ENCODE data around the gene EGF. TPM values are rescaled to one million over a fixed set of nuclear protein-coding genes. Genes with fewer than 3 reads are reported as not detected.

Gene EGF
- total RNA-seq, 3 donors from 2014 or later (not counting 1 experiment from before 2014, with no cell fraction given): 0.48 to 1.2 (median 1.1) TPM

DNA sequence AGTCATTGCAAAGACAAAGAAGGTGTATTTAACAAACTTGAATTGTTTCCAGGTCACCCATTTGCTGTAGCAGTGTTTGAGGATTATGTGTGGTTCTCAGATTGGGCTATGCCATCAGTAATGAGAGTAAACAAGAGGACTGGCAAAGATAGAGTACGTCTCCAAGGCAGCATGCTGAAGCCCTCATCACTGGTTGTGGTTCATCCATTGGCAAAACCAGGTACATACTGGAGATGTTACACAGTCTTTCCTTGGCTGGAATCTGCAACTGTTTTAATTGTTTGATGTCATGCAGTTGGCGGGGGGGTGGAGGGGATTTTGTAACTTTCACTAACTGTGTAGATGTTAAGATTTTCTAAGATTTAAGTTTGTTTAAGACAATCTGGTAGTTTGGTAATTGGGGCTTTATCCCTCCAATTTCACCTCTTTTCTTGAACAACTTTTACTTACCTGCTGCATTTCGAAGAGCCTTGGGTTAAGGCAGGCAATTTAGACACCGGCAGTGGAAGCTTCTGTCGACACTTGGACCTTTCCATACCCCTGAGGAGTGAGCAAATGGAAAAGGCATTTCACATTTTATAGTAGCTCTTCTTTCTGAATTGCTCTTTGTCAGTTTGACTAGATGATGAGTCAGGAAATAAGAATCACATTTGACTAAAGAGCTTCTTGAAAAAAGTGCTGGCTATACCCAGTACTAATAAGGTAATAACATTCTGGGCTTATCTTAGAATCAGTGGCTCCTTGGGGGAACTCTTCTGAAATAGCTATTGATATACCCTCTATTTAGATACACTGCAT lies 67.4 kb downstream of the EGF start:
- H3K9me3 Mint-ChIP-seq: no peaks in the 10 kb centered on the region
- H3K27ac Mint-ChIP-seq: no peak overlapping the region
- WGBS (ENCODE audit: insufficient coverage): 87% methylated on average over 5 of the region's 5 CpGs
- H3K4me1 Mint-ChIP-seq: no peaks in the 10 kb centered on the region
- Histone ChIP-seq H3K9me3 (ENCODE audit: control insufficient read depth, insufficient read depth, low read length) (no peaks in the 10 kb centered on the region), H3K4me3 (ENCODE audit: low read length) (no peak overlapping the region), H3K4me1 (ENCODE audit: control insufficient read depth, insufficient read depth, low read length) (no peaks in the 10 kb centered on the region), H3K27ac (ENCODE audit: low read length) (no peak overlapping the region), H3K27me3 (ENCODE audit: control insufficient read depth, insufficient read depth, low read length) (no peaks in the 10 kb centered on the region), H3K36me3 (ENCODE audit: control insufficient read depth, insufficient read depth, low read length) (no peaks in the 10 kb centered on the region)
- no peak for DNase-seq
- peaks cover 6 to 23% of the 10 kb centered on the region in 2 donors for H3K27me3 Mint-ChIP-seq (ENCODE audit: low read depth in 2 of 2)
- intact Hi-C loops (cut with micrococcal nuclease): no loop called here
- TF ChIP-seq, protein P1, sequence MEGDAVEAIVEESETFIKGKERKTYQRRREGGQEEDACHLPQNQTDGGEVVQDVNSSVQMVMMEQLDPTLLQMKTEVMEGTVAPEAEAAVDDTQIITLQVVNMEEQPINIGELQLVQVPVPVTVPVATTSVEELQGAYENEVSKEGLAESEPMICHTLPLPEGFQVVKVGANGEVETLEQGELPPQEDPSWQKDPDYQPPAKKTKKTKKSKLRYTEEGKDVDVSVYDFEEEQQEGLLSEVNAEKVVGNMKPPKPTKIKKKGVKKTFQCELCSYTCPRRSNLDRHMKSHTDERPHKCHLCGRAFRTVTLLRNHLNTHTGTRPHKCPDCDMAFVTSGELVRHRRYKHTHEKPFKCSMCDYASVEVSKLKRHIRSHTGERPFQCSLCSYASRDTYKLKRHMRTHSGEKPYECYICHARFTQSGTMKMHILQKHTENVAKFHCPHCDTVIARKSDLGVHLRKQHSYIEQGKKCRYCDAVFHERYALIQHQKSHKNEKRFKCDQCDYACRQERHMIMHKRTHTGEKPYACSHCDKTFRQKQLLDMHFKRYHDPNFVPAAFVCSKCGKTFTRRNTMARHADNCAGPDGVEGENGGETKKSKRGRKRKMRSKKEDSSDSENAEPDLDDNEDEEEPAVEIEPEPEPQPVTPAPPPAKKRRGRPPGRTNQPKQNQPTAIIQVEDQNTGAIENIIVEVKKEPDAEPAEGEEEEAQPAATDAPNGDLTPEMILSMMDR (IDR thresholded peaks at IDR 0.05): no peak
- H3K4me3 Mint-ChIP-seq: no peak overlapping the region
- no peak for ATAC-seq
- no peaks in the 10 kb centered on the region for H3K36me3 Mint-ChIP-seq

DNA sequence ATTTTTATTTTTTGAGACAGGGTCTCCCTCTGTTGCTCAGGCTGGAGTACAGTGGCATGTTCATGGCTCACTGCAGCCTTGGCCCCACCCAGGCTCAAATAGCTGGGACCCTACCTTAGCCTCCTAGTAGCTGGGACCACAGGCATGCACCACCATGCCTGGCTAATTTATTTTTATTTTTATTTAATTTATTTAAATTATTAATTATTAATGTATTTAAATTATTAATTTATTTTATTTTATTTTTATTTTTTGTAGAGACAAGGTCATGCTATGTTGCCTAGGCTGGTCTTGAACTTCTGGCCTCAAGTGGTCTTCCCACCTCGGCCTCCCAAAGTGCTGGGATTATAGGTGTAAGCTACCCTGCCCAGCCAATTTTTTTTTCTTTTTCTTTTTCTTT lies 69.3 kb downstream of the EGF start:
- Mint-ChIP-seq H3K27ac (no peak overlapping the region), H3K9me3 (no peaks in the 10 kb centered on the region), H3K4me3 (no peak overlapping the region), H3K27me3 (ENCODE audit: low read depth in 2 of 2) (peaks cover 6 to 23% of the 10 kb centered on the region in 2 donors), H3K36me3 (no peaks in the 10 kb centered on the region), H3K4me1 (no peaks in the 10 kb centered on the region)
- Histone ChIP-seq H3K27me3 (ENCODE audit: control insufficient read depth, insufficient read depth, low read length) (no peaks in the 10 kb centered on the region), H3K27ac (ENCODE audit: low read length) (no peak overlapping the region), H3K4me3 (ENCODE audit: low read length) (no peak overlapping the region), H3K36me3 (ENCODE audit: control insufficient read depth, insufficient read depth, low read length) (no peaks in the 10 kb centered on the region), H3K9me3 (ENCODE audit: control insufficient read depth, insufficient read depth, low read length) (no peaks in the 10 kb centered on the region), H3K4me1 (ENCODE audit: control insufficient read depth, insufficient read depth, low read length) (no peaks in the 10 kb centered on the region)
- no peak for DNase-seq
- ATAC-seq: no peak
- TF ChIP-seq, protein P1 (IDR thresholded peaks at IDR 0.05): no peak
- 100% methylated on average over 1 of the region's 1 CpG for WGBS (ENCODE audit: insufficient coverage)
- intact Hi-C loops (cut with micrococcal nuclease): no loop called here

DNA sequence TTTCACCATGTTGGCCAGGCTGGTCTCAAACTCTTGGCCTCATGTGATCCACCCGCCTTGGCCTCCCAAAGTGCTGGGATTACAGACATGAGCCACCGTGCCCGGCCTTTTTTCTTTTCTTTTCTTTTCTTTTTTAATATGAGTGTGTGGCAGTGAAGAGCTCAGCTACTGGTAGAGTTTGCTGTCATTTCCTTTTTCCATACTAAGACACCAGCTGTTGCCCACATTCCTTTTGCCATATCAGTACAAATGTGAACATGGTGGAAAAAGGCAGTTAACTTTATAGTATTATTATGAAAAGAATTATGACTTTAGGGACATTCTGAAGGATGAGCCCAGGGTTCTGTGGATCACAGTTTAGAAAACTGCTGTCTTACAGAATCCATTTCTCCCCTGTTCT lies 69.8 kb downstream of the EGF start:
- no peak overlapping the region for H3K4me3 ChIP-seq (ENCODE audit: low read length)
- TF ChIP-seq, protein P1 (IDR thresholded peaks at IDR 0.05): no peak
- ATAC-seq: no peak
- Mint-ChIP-seq H3K4me3 (no peak overlapping the region), H3K27ac (no peak overlapping the region), H3K4me1 (no peaks in the 10 kb centered on the region), H3K36me3 (no peaks in the 10 kb centered on the region), H3K27me3 (ENCODE audit: low read depth in 2 of 2) (peaks cover 6 to 23% of the 10 kb centered on the region in 2 donors), H3K9me3 (no peaks in the 10 kb centered on the region)
- no peak overlapping the region for H3K27ac ChIP-seq (ENCODE audit: low read length)
- no peaks in the 10 kb centered on the region for H3K36me3 ChIP-seq (ENCODE audit: control insufficient read depth, insufficient read depth, low read length)
- H3K9me3 ChIP-seq (ENCODE audit: control insufficient read depth, insufficient read depth, low read length): no peaks in the 10 kb centered on the region
- no peak for DNase-seq
- WGBS (ENCODE audit: insufficient coverage): 100% methylated on average over 1 of the region's 3 CpGs
- no peaks in the 10 kb centered on the region for H3K27me3 ChIP-seq (ENCODE audit: control insufficient read depth, insufficient read depth, low read length)
- H3K4me1 ChIP-seq (ENCODE audit: control insufficient read depth, insufficient read depth, low read length): no peaks in the 10 kb centered on the region
- intact Hi-C loops (cut with micrococcal nuclease): no loop called here
